ENCODE measurements around the gene ZFP3.
"Not testable (repeated sequence)": the region's sequence is repeated elsewhere in the genome, so short reads cannot be mapped to it uniquely, and the experiment has no call there.

The ZFP3 gene

GRCh38 chr17:5078106-5079028, at the start of gene ZFP3:
Gene ZFP3, plus strand, starts transcription at chr17:5078467. Its CDS starts 13,038 bp downstream, at chr17:5091505.
- DNase-seq: peak; percentile 70

GRCh38 chr17:5030168-5030567, 48.1 kb upstream of the ZFP3 start:
- DNase-seq: not testable (repeated sequence)

- DNase-seq: peak; percentile 85
These were observed 46.7 kb upstream of the ZFP3 start for GRCh38 chr17:5031365-5032082.

GRCh38 chr17:5032865-5033264, 45.4 kb upstream of the ZFP3 start:
- no peak for DNase-seq

DNA sequence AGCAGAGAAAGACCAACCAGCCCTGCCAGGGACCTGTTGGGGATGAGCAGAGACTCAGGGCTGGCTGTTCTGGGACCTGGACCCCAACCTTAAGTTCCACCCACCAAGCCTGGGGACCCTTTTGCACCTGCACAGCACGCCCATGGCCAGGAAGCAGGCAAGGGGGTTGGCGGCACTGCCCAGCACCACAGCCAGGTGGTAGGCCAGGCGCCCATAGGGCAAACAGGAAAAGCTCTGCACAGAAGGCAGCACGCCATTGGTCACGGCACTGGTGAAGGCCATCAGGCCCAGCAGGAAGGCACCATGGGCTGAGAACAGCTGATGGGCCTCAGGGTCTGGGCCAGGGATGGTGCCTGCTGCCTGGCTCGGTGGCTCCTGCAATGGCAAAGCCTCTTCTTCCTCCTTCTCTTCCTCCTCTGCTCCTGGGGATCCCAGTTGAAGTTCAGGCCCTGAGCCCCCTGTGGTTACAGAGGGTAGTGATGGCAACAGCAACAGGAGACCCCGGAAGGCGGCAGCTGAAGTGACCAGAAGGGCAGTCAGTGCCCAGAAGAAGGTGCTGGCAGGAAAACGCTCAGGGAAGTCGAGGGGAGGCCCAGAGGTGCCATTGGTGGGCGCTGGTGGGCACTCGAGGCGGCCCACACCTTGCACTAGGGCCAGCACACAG, 44.8 kb upstream of the ZFP3 start:
- no peak for DNase-seq

DNA sequence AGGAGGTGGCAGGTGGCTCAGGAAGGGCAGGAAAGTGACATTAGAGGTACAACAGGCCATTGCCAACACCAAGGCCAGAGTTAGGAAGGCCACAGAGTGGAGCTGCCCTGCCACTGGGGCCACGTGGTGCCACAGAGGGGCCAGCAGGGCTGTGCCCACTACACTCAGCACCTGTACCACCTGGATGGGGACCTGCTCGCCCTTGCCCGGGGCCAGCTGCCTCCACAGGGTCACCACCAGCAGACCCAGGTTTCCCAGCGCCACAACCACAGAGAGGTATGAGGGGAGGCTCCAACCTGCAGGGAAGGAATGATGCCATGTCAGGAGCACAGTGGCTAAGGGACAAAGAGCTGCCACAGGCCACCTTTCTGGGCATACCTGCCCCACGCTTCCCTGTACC, 44.2 kb upstream of the ZFP3 start:
- no peak for DNase-seq

DNA sequence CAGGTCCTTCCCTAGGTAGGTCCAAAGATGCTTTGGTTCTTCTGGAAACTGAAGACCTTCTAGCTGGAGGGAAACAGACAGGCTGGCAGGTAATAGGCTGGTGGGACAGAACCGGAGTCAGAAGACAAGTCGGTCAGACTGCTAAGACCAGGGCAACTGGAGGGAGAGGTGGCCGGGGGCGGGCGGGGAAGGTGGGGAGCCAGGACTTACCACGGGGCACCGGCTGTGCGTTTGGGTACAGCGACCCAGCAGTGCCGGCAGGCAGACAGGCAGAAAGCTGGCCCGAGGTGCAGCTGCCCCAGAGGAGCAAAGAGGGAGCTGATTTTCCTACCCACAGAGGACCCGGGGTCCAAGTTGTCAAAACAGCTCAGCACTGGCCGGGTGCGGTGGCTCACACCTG, 43.6 kb upstream of the ZFP3 start:
- DNase-seq: no peak

- no peak for DNase-seq
These were observed 43.0 kb upstream of the ZFP3 start, which contains the start of gene SLC52A1 for GRCh38 chr17:5035315-5035714. Gene SLC52A1, minus strand, starts transcription at chr17:5035426. Its CDS starts 820 bp downstream, at chr17:5034606.

DNA sequence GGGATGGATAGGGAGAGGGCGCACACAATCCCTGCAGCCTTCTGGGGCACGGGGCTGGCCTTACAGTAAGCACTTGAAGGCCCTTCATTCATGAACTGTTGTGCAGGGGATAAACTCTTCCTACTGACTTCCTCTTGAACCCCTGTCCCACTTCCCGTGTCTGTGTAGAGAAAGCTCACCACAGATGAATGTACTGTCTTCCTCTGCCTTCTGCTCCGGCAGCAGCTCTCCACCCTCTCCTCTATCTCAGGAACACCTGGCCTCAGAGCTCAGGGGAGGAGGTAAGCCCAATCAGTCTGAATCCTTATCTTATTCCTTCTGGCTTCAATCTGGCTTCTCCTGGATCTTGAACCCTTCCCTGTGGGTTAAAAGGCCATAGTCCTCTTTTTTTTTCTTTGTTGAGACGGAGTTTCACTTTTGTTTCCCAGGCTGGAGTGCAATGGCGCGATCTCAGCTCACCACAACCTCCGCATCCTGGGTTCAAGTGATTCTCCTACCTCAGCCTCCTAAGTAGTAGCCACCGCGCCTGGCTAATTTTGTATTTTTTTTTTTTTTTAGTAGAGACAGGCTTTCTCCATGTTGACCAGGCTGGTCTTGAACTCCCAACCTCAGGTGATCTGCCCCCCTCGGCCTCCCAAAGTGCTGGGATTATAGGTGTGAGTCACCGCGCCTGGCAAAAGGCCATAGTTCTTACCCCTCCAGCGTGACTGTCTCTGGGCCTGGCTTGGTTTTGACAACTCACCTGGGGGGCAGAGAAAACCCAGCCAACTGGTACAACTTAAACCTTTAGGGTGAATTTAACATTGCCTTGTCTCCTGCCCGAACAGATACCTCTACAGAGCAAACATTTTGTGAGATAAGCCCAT, 35.9 kb upstream of the ZFP3 start:
- no peak for DNase-seq

DNA sequence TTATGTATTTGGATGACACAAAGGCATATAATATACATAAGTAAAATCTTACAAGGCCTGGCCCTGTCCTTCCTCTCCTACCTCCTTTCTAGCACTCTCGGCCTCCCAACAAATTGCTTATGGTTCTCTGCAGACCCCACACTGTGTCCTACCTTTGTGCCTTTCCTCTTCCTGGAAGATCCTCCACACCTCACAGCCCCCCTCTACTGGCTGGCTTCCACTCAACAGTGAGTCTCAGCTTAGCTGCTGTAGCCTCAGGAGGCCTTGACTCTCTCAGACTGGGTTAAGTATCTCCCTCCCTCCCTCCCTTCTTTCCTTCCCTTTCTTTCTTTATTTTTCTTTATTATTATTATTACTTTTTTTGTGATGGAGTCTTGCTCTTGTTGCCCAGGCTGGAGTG, 34.7 kb upstream of the ZFP3 start:
- DNase-seq: no peak

- no peak for DNase-seq
These were observed 33.6 kb upstream of the ZFP3 start for GRCh38 chr17:5044630-5045029.

GRCh38 chr17:5045496-5045895, 32.8 kb upstream of the ZFP3 start:
- no peak for DNase-seq

GRCh38 chr17:5047446-5047845, 30.8 kb upstream of the ZFP3 start:
- DNase-seq: no peak

GRCh38 chr17:5049314-5049841, 28.9 kb upstream of the ZFP3 start:
- peak; percentile 75 for DNase-seq

DNA sequence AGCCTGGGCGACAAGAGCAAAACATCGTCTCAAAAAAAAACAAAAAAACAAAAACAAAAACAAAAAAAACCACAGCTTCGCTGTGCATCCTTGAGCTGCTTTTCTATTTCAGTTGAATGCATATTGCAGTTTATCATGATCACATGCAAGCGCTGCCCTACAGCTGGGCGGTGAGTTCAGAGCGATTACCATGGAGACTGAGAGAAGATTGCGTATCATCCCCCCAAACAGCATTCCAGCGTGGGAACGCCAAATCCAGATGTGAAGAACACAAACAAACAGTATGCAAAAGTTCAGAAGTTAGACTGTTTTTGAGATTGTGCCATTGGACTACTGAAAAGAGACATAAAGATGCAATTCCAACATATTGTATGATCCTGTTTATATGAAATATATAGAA, 28.0 kb upstream of the ZFP3 start:
- DNase-seq: no peak

DNA sequence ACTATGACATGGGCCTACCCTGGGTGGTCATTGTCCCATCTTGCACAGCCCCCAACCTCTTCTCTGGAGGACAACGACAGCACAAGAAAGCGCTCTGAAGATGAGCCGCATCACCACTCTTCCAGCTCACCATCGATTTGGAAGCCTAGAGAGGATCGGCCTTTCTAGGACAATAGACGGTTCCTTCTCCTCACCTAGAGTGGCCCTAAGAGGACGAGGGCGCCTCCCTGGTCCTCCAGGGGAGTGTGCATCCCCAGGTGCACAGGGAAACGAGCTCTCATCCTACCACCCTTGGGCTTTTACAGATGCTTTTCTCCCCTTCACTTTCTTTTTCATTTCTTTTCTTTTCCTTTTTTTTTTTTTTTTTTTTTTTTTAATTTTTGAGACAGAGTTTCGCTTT, 22.7 kb upstream of the ZFP3 start:
- DNase-seq: no peak

DNA sequence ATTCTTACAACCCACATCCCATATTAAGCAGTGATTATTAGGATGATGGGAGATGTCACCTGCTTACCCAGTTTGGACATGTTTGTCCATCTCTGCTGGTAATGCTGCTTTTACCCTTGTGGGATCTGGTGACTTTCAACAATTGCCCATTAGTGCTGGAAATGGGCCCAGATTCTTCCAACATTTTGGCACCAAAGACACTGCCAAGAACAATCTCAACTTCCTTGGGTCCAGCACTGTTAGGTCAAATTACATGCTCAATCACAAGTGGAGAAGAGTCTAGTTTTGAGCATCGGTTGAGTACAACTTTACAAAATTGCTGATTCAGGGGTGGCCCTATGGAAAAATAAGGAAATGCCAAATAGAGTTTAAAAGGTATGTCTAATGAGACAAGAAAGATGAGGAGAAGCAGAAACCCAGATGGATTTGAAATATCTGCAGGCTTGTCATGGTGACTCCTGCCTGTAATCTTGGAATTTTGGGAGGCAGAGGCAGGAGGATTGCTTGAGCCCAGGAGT, 13.0 kb upstream of the ZFP3 start:
- DNase-seq: no peak

DNA sequence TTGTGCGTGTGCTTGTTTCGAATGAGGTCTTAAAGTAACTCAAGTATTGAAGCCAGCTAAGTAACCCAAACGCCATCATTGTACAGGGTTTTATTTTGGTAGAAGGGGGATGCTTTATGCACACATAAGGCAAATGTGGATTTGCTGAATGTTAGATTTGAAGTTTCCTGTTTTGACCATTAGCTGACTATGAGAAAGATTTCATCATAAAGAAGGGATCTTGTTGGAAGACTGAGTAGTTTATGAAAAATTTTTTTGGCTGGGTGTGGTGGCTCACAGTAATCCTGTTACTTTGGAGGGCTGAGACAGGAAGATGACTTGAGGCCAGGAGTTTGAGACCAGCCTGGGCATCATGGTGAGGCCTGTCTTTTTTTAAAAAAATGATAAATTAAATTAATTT, 10.0 kb upstream of the ZFP3 start:
- DNase-seq: no peak

DNA sequence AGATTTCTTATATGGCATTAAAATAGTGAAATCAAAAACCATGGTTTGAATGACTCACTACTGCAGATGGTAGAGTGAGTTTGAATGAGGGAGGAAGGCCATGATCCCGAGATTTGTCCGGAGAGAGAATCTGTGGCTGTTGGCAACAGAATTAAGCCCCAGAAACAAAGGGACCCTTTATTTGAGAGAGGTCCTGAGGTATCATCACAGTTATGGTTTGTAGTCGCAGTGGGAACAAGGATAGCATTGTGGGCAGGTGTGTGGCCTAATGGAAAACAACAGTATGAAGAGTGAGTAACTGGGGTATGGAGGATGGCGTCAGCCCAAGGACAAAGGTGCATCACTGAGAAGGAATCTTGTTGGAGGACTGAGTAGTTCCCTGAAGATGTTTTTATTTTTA, 8.5 kb upstream of the ZFP3 start:
- no peak for DNase-seq

DNA sequence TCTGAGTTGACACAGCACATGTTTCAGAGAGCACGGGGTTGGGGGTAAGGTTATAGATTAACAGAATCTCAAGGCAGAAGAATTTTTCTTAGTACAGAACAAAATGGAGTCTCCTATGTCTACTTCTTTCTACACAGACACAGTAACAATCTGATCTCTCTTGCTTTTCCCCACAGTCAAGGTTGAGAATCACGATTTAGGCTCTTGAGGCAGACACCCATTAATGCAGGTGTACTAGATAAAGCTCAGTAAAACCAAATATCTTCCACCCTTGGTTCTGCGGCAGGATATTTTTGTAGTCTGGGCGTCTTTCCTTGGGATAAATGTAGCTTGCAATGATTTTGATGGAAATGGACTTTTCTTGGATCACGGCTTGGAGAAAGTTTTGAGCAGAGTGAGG, 2.8 kb upstream of the ZFP3 start:
- DNase-seq: not testable (repeated sequence)

- DNase-seq: not testable (repeated sequence)
These were observed 992 bp upstream of the ZFP3 start for GRCh38 chr17:5077275-5077674.

GRCh38 chr17:5077781-5078105, 524 bp upstream of the ZFP3 start:
- no peak for DNase-seq
